GM12878 (cell line): ENCODE data around the gene RSPH10B2.
"Not testable (repeated sequence)": the region's sequence is repeated elsewhere in the genome, so short reads cannot be mapped to it uniquely, and the experiment has no call there.

Experiments used
- ATF7 ChIP-seq: fragments of 450-650 bp; IDR thresholded peaks from 2 replicates; pipeline ENCODE4 v1.6.1; 2016; ENCODE audit warnings: low read depth, mild to moderate bottlenecking
- CEBPB ChIP-seq, 2 experiments: fragments of 150-350 bp in 1 of 2; IDR thresholded peaks; 2 replicates each; pipeline ENCODE4 v1.6.1; 2012 to 2014; ENCODE audit warnings: low read depth in 2 of 2, low read length in 2 of 2, borderline replicate concordance in 1 of 2, inconsistent platforms in 1 of 2
- CTCF ChIP-seq, 3 experiments: IDR thresholded peaks in 2 of 3; conservative IDR thresholded peaks in 1 of 3; 2 replicates each; pipeline ENCODE4 v1.5.1; 2011; ENCODE audit warnings: low read depth in 3 of 3, low read length in 3 of 3, mild to moderate bottlenecking in 3 of 3, control low read depth in 2 of 3, moderate library complexity in 2 of 3, inconsistent platforms in 1 of 3, mixed read lengths in 1 of 3; ENCODE audit not compliant: control insufficient read depth in 2 of 3, insufficient read depth in 1 of 3; ENCODE audit errors: extremely low read depth in 1 of 3
- EZH2 ChIP-seq: IDR thresholded peaks from 2 replicates; pipeline ENCODE4 v1.6.1; 2012; ENCODE audit warnings: low read depth, mild to moderate bottlenecking, control low read depth, inconsistent platforms, low read length, borderline replicate concordance; ENCODE audit not compliant: control insufficient read depth
- FOS ChIP-seq: IDR thresholded peaks from 3 replicates; pipeline ENCODE4 v1.6.1; 2011; ENCODE audit warnings: borderline replicate concordance; ENCODE audit not compliant: insufficient read length; ENCODE audit errors: extremely low read depth
- POLR2A ChIP-seq: IDR thresholded peaks from 2 replicates; pipeline ENCODE4 v1.6.1; 2011; ENCODE audit warnings: low read depth, mild to moderate bottlenecking, low read length
- POLR2AphosphoS5 ChIP-seq: IDR thresholded peaks from 2 replicates; pipeline ENCODE4 v1.6.1; 2011; ENCODE audit warnings: mild to moderate bottlenecking, low read length, inconsistent platforms
- SIN3A ChIP-seq: IDR thresholded peaks from 2 replicates; pipeline ENCODE4 v1.6.1; 2012; ENCODE audit warnings: low read depth, low read length, improper control_type of control experiment
- SREBF2 ChIP-seq: IDR thresholded peaks from 2 replicates; pipeline ENCODE4 v1.6.1; 2012; ENCODE audit warnings: mild to moderate bottlenecking, low read length

GRCh38 chr7:6845971-6846449 lies 92.1 kb downstream of the RSPH10B2 start:
- TF ChIP-seq POLR2AphosphoS5; SIN3A; CTCF (IDR thresholded peaks at IDR 0.05 in 2 of 3, conservative IDR thresholded peaks at IDR 0.05 in 1 of 3; ENCODE audit: control insufficient read depth in 2 of 3, extremely low read depth in 1 of 3, insufficient read depth in 1 of 3, low read depth in 3 of 3, low read length in 3 of 3); CEBPB (IDR thresholded peaks at IDR 0.05; ENCODE audit: borderline replicate concordance in 1 of 2, low read depth in 2 of 2, low read length in 2 of 2); EZH2; POLR2A; ATF7; FOS; SREBF2: not testable (repeated sequence)
